COR-L47 (cell line): ENCODE results near the gene TMEM26.

Experiments
- DNase-seq: peaks from one replicate; lab custom pipeline; 2025; lab: John Stamatoyannopoulos, UW

TMEM26 gene

DNA sequence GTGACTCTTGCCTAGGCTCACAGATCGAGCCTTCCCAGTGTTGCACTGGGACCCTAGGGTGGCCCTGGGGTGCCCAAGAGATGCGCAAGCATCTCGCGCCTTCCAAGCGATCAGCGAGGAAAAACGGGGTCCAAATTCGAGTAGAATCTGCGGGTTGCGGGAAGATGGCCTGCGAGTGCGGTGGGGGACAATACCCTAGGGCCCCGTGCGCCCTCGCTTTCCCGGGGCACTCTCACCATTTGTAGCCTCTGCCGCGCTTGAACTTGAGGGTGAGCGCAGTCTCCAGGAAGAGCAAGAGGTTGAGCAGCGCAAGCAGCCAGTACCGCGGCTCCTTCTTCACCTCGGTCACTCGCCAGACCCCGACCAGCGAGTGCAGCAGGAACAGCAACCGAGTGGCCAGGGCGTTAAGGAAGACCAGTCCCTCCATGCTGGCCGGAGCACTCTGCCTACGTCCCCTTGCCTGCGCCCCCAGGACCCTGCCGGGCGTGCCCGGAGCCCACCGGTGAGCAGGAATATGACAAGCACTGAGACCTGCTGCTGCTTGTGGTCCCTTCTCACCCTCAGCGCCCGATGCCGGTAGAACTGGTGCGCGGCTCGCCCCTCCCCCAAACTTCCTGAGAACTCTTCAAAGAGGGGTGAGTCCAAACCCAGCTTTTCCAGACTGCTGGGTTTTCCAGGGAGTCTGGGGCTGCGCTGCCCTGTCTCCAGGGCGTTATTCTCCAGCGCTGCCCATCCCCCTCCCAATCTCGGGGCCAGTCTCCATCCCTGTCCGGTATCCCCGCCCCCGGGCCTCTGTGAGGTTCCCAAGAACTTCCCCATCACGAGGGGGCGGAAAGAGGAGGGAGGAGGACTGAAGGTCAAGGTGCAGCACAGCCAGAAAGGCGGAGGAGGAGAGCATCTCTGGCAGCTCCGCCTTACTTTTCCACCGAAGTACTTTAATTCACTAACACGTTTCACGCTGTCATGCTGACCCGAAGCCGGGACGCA lies at the start of gene TMEM26:
Gene TMEM26 (minus strand): TSS at position 727 of the 987 bp plus-strand sequence. CDS start 300 bp downstream, at position 427.
- DNase-seq = peak; percentile 19

GRCh38 chr10:61500460-61500859 lies 47.3 kb upstream of the TMEM26 start:
- DNase-seq = no peak

- DNase-seq = no peak
Observed at GRCh38 chr10:61492364-61492995, 39.3 kb upstream of the TMEM26 start.

DNA sequence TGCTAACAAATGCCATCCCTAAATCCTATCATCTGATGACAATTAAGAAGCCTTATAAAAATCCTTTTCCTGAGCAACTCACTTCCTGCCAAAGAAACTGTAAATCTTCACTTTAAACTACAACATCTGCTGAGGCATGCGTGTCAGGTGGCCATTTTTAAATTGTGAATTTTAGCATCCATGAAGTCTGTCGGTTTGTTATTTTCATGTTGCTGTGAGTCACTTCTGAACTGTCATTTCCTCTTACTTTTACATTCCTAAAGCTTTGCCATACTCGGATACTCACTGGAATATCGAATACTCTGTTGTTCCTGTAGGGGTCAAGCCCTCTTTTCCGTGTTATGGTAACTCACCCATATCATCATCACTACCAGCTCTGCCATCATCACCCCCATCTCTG lies 34.3 kb upstream of the TMEM26 start:
- no peak for DNase-seq

DNA sequence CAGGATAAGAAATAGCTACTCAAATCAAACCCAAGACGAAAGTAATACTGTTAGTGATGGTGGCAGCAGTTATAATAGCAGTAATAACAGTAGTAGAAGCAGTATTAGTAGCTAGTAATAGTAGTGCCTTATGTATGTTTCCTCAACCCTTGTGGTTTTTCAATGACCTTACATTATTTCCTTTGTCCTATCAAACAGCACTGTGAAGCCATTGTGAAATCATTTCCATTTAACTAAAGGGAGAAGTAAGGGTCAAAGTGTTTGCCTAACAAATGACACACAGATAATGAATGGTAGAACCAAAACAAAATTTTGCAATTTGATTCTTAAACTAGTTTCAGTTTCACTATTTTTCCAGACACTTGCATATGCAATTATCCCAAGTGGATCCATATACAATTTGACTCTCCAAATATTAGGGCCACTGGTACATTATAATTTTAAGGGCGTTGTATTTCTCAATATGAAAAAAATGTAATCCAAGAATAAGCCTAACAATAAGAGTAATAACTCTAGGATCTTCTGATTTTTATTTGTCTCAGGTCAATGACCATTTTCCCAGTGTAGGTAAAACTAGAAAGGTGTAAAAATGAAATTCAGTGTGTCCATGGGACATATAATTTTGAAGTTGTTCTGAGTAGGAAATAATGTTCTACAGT lies 33.7 kb upstream of the TMEM26 start:
- DNase-seq = no peak

DNA sequence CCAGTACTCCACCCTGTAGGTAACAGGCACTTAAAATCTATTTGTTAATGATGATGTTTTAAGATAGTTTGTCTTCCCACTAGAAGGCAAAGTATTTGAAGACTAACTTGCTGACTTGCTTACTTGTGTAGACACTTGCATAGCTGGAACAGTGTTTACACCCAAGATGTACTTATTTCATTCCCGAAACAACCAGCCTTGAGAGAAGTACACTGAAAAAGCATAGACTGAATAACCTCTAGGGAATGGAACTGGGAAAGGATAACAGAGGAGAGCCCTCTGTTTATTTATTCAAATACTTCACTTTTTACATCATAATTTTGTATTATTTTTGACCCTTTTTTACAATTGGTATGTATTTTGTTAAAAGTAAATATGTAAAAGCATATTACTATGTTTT lies 33.1 kb upstream of the TMEM26 start:
- DNase-seq = no peak

DNA sequence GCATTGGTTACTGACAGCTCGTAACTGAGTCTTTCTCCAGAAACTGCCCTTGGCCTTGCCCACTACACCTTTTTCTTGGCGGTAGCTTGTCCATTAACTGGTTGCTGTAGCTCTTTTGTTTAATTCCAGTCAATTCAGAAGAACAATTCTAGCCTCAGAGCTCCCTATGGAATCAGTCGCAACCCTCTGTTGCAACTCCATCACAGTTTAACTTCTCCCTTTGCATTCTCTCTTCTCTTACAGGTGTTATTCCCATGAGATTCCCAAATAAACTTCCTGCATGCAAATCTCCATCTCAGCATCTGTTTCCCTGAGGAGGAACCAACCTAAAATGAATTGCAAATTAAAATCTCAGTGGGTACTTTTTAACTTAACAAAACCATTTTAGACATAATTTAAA lies 28.4 kb upstream of the TMEM26 start:
- no peak for DNase-seq

DNA sequence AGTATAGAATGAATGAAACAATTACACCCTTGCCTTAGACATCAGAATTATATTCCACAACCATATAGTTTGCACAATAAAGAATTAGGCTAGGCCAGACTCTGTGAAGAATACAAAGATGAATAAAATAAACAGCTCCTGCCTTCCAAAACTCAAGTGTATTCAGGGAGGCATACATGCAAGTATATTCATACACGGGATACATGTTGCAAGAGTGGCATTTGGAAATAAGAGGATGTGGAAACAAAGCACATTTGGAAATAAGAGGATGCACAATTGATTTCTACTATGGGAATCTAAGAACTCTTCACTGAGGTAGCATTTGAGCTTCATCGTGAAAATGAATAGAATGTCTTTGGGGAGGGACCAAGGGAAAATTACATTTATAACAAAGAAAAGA lies 27.0 kb upstream of the TMEM26 start:
- DNase-seq = no peak

- no peak for DNase-seq
Observed at GRCh38 chr10:61478621-61479312, 25.6 kb upstream of the TMEM26 start.

DNA sequence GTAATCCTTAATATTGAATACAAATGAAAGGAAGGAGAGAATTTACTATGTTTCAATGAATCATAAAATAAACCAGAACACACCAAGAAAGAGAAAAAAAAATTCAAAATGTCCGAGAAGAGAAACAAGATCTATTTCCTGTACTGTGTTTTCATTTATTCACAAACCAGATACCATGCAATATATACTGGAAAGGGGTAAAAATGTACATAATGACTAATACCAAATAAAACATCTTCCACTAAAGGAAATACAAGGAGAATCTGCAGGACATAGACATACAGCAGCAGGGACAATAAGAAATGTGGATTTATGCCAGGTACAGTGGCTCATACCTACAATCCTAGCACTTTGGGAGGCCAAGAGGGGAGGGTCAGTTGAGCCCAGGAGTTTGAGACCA lies 24.3 kb upstream of the TMEM26 start:
- DNase-seq = no peak

DNA sequence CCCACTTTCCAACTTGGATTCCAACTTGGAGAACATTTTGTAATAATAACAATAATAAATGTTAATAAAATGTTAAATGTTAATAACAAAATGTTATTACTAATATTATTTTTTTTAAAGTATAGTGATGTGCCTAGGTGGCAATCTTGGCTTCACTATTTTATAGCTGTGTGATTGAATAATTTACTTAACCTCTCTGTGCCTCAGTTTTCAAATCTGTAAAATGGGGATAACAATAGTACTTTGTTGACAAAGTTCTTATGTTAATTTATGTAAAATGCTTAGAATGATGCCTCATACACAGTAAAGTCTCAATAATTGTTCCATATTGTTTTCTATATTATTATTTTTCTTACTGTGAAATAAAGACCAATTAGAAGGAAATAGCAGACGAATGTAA lies 23.3 kb upstream of the TMEM26 start:
- DNase-seq = no peak

DNA sequence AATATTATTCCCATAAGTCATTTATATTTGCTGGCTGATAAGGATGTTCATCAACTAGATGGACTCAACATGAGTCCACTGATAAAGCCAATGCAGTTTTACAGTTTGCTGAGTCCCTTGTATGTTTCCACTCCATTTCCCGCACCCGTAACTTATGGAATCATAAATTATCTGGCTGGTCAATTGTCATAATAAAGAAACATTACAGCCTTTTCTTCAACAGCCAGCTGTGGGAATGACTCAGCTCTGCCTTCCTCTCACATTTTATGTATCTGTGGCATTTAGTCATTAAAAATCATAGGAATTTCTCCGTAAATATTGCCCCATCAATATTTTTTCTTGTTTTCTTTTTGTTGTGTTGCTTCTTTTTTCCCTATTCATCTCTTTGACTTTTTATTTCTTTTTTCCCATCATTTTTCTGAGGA lies 22.3 kb upstream of the TMEM26 start:
- DNase-seq = no peak

DNA sequence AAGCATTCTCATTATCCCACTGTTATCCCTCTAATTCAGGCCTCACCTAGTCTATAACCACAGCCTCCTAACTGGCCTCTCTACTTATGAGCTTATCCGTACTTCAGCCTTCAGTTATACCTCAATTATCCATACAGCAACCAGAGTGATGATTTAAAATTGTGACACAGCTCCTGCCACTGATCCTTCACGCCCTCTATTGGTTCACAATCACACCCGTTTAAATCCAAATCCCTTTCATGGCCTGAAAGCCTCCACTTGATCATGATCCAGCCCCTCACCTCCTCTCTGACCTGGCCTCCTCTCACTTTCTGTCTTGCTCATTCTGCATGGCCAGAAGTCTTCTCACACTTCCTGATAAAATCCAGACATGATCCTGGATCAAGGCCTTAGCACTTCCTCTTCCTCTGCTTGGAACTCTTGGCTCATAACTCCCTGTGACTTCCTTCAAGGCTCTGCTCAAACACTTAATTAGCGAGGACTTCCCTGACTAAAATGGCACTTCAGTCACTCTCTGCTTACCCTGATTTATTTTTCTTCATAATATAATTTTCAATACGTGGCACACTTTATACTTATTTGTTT lies 19.0 kb upstream of the TMEM26 start:
- no peak for DNase-seq

- DNase-seq = no peak
Observed at GRCh38 chr10:61471491-61471890, 18.3 kb upstream of the TMEM26 start.

GRCh38 chr10:61470740-61471139 lies 17.6 kb upstream of the TMEM26 start:
- no peak for DNase-seq

GRCh38 chr10:61465901-61466632 lies 12.9 kb upstream of the TMEM26 start:
- DNase-seq = no peak

GRCh38 chr10:61465171-61465496 lies 12.0 kb upstream of the TMEM26 start:
- DNase-seq = no peak

- no peak for DNase-seq
Observed at GRCh38 chr10:61464461-61465170, 11.4 kb upstream of the TMEM26 start.

DNA sequence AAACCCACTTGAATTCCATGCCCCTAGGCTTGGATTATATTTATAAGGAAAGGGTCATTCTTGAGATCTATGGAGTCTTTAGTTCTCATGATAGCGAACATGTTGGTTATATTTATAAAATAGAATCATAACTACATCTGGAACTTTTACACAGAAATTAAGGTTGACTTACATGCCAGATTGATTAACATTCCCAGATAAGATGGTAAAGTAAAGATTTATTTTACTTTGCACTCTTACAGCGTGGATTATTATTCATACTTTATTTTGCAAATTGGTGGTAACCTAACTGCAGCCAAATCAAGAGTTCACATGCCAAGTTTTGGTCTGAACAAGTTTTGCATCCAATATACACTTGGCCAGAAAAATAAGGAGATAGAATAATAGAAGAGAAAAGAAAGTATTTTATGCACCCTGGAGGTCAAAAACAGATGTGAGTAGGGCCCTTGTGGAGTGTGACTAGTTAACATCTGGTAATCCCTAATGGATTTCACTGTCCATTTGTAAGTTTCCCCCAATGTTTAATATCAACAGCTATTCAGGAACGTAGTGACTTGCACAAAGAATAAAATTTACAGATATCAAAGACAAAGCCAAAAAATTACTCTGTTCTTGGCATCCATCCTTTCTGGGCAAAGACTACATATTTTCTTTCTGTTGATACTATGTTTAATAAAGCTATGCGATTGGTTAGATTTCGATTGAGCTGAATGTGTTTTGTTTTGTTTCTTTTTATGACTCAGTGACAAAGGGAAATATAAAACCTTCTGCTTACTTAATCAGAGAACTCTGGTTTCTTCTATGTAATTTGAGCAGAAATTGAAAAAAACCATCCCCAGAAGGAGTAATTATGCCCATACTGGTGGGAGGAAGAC lies 10.1 kb upstream of the TMEM26 start:
- DNase-seq = no peak

DNA sequence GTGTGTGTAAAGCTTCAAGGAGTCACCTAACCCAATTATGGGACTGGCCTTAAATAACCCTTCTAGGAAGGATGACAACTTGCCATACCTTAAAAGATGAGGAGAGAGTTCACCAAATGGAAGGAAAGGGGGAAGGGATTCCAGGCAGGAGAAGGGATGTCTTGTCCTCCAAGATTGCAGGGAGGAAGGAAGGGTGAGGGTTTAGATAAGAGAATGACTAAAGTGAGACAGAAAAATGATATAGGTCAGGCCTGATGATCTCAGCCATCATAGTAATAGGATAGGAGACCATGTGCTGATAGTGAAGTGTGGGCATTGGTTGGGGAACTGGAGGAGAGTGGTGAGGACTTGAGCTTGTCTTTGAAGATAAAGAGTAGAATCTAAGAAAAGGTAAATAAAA lies 7.7 kb upstream of the TMEM26 start:
- DNase-seq = no peak
